ENCODE data around the gene PBX3. TPM values are rescaled to one million over a fixed set of nuclear protein-coding genes. Genes with fewer than 3 reads are reported as not detected.
"Not testable (repeated sequence)": the region's sequence is repeated elsewhere in the genome, so short reads cannot be mapped to it uniquely, and the experiment has no call there.

Gene PBX3
- total RNA-seq, 1 donor from 2014 or later = 48.6 TPM

DNA sequence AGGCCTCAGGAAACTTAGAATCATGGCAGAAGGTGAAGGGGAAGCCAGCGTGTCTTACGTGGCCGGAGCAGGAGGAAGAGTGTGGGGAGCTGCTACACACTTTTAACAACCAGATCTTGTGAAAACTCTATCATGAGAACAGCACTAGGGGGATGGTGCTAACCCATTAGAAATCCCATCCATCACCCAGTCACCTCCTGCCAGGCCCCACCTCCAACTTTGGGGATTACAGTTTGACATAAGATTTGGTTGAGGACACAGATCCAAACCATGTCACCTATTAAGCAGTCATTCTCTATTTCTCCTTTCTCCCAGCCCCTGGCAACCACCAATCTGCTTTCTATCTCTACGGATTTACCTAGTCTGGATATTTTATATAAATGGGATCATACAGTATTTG lies 26.9 kb downstream of the PBX3 start:
- no peak overlapping the region for H3K27ac ChIP-seq
- DNase-seq (no peak), ATAC-seq (no peak)
- no peak overlapping the region for H3K4me3 ChIP-seq
- no peaks in the 10 kb centered on the region for H3K9me3 ChIP-seq
- intact Hi-C loops (cut with DNase I) = no loop called here
- H3K4me1 ChIP-seq = no peaks in the 10 kb centered on the region
- no peak for TF ChIP-seq CTCF (IDR thresholded peaks at IDR 0.05)
- H3K27me3 ChIP-seq = no peaks in the 10 kb centered on the region
- no peaks in the 10 kb centered on the region for H3K36me3 ChIP-seq

- H3K4me3 ChIP-seq; H3K27me3 ChIP-seq; H3K9me3 ChIP-seq; H3K4me1 ChIP-seq; H3K27ac ChIP-seq; intact Hi-C loops (cut with DNase I); DNase-seq; ATAC-seq; H3K36me3 ChIP-seq: not testable (repeated sequence)
These were observed 29.6 kb downstream of the PBX3 start for GRCh38 chr9:125776789-125777188.

- H3K27me3 ChIP-seq; H3K4me3 ChIP-seq; DNase-seq; H3K9me3 ChIP-seq; H3K36me3 ChIP-seq; H3K4me1 ChIP-seq; ATAC-seq; H3K27ac ChIP-seq; intact Hi-C loops (cut with DNase I): not testable (repeated sequence)
These were observed 31.5 kb downstream of the PBX3 start for GRCh38 chr9:125778538-125779219.

DNA sequence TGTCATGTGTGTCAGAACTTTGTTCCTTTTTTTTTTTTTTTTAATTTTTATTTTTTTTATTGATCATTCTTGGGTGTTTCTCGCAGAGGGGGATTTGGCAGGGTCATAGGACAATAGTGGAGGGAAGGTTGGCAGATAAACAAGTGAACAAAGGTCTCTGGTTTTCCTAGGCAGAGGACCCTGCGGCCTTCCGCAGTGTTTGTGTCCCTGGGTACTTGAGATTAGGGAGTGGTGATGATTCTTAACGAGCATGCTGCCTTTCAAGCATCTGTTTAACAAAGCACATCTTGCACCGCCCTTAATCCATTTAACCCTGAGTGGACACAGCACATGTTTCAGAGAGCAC lies 32.0 kb downstream of the PBX3 start:
- DNase-seq; intact Hi-C loops (cut with DNase I); H3K4me3 ChIP-seq; H3K27ac ChIP-seq; H3K9me3 ChIP-seq; H3K4me1 ChIP-seq; ATAC-seq; H3K27me3 ChIP-seq; H3K36me3 ChIP-seq: not testable (repeated sequence)

DNA sequence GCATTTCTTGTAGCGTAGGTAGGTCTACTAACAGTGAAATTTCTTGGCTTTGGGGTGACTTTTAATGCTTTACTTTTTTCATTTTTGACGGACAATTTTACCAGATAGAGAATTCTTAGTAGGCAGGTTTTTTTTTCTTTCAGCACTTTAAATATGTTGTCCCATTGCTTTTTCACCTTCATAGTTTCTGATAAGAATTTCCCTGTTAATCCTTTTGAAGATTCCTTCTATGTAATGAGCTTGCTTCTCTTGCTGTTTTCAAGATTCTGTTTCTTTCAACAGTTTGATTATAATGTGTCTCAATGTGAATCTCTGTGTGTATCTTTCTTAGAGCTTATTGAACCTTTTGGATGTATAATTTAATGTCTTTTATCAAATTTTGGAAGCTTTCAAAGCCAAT lies 35.5 kb downstream of the PBX3 start:
- no peaks in the 10 kb centered on the region for H3K9me3 ChIP-seq
- ATAC-seq (no peak), DNase-seq (no peak)
- intact Hi-C loops (cut with DNase I) = no loop called here
- no peaks in the 10 kb centered on the region for H3K27me3 ChIP-seq
- no peak overlapping the region for H3K27ac ChIP-seq
- H3K4me3 ChIP-seq = no peak overlapping the region
- no peak for TF ChIP-seq CTCF (IDR thresholded peaks at IDR 0.05)
- peaks cover 3% of the 10 kb centered on the region for H3K36me3 ChIP-seq
- H3K4me1 ChIP-seq = peaks cover 9% of the 10 kb centered on the region

GRCh38 chr9:125784286-125785049 lies 37.3 kb downstream of the PBX3 start:
- ATAC-seq = no peak
- intact Hi-C loops (cut with DNase I) = no loop called here
- H3K9me3 ChIP-seq = no peaks in the 10 kb centered on the region

More at GRCh38 chr9:125784286-125785049, 37.3 kb downstream of the PBX3 start:
- H3K36me3 ChIP-seq = peaks cover 3% of the 10 kb centered on the region
- TF ChIP-seq CTCF (IDR thresholded peaks at IDR 0.05) = no peak
- no peak overlapping the region for H3K4me3 ChIP-seq
- H3K4me1 ChIP-seq = peaks cover 9% of the 10 kb centered on the region
- no peaks in the 10 kb centered on the region for H3K27me3 ChIP-seq
- no peak overlapping the region for H3K27ac ChIP-seq
- no peak for DNase-seq

Data from upper lobe of right lung (tissue), 1 donor.